ENCODE data around the gene SUMO4.
A peak's percentile ranks its signal among the peaks of the same experiment; 100 is the strongest.

Gene SUMO4

GRCh38 chr6:149389509-149390297, 10.4 kb upstream of the SUMO4 start:
- TF ChIP-seq CTCF (conservative IDR thresholded peaks at IDR 0.05; ENCODE audit: low read length), result no peak
- H3K4me3 ChIP-seq (ENCODE audit: low read length), result no peak overlapping the region
- DNase-seq (ENCODE audit: low read depth), result peak; percentile 28

- DNase-seq (ENCODE audit: low read depth), result no peak
- TF ChIP-seq CTCF (conservative IDR thresholded peaks at IDR 0.05; ENCODE audit: low read length), result no peak
- no peak overlapping the region for H3K4me3 ChIP-seq (ENCODE audit: low read length)
Observed at GRCh38 chr6:149392093-149392492, 8.0 kb upstream of the SUMO4 start.

- no peak for DNase-seq (ENCODE audit: low read depth)
- TF ChIP-seq CTCF (conservative IDR thresholded peaks at IDR 0.05; ENCODE audit: low read length), result no peak
- no peak overlapping the region for H3K4me3 ChIP-seq (ENCODE audit: low read length)
Observed at GRCh38 chr6:149392535-149392934, 7.5 kb upstream of the SUMO4 start.

- no peak for TF ChIP-seq CTCF (conservative IDR thresholded peaks at IDR 0.05; ENCODE audit: low read length)
- DNase-seq (ENCODE audit: low read depth), result peak; percentile 66
- no peak overlapping the region for H3K4me3 ChIP-seq (ENCODE audit: low read length)
Observed at GRCh38 chr6:149393002-149393679, 6.9 kb upstream of the SUMO4 start.

- no peak for TF ChIP-seq CTCF (conservative IDR thresholded peaks at IDR 0.05; ENCODE audit: low read length)
Observed at GRCh38 chr6:149395185-149395584, 4.9 kb upstream of the SUMO4 start.

GRCh38 chr6:149397384-149397783, 2.7 kb upstream of the SUMO4 start:
- no peak overlapping the region for H3K4me3 ChIP-seq (ENCODE audit: low read length)
- TF ChIP-seq CTCF (conservative IDR thresholded peaks at IDR 0.05; ENCODE audit: low read length), result no peak

More at GRCh38 chr6:149395185-149395584, 4.9 kb upstream of the SUMO4 start:
- H3K4me3 ChIP-seq (ENCODE audit: low read length), result no peak overlapping the region
- no peak for DNase-seq (ENCODE audit: low read depth)

GRCh38 chr6:149403534-149403933, 3.5 kb downstream of the SUMO4 start:
- DNase-seq (ENCODE audit: low read depth), result no peak
- H3K4me3 ChIP-seq (ENCODE audit: low read length), result no peak overlapping the region
- TF ChIP-seq CTCF (conservative IDR thresholded peaks at IDR 0.05; ENCODE audit: low read length), result no peak

More at GRCh38 chr6:149397384-149397783, 2.7 kb upstream of the SUMO4 start:
- no peak for DNase-seq (ENCODE audit: low read depth)
